GM12891 (cell line): Measurements from ENCODE around the gene MYOCD.

Source experiments
- PAX5 ChIP-seq: IDR thresholded peaks from 2 replicates; pipeline ENCODE4 v1.6.1; 2011; ENCODE audit warnings: low read length, moderate library complexity, mild to moderate bottlenecking; ENCODE audit not compliant: insufficient read depth, severe bottlenecking
- POLR2A ChIP-seq: IDR thresholded peaks from 2 replicates; pipeline ENCODE4 v1.6.1; 2011; ENCODE audit warnings: low read depth, low read length, control low read depth
- POLR2AphosphoS5 ChIP-seq: IDR thresholded peaks from 2 replicates; pipeline ENCODE4 v1.6.1; 2011; ENCODE audit warnings: low read depth, low read length, control low read depth
- POU2F2 ChIP-seq: IDR thresholded peaks from 2 replicates; pipeline ENCODE4 v1.6.1; 2011; ENCODE audit warnings: low read depth, mild to moderate bottlenecking, control low read depth, low read length, moderate library complexity
- SPI1 ChIP-seq: IDR thresholded peaks from 2 replicates; pipeline ENCODE4 v1.6.1; 2011; ENCODE audit warnings: low read depth, low read length, control low read depth
- TAF1 ChIP-seq: IDR thresholded peaks from 2 replicates; pipeline ENCODE4 v1.6.1; 2011; ENCODE audit warnings: low read depth, low read length, control low read depth

DNA sequence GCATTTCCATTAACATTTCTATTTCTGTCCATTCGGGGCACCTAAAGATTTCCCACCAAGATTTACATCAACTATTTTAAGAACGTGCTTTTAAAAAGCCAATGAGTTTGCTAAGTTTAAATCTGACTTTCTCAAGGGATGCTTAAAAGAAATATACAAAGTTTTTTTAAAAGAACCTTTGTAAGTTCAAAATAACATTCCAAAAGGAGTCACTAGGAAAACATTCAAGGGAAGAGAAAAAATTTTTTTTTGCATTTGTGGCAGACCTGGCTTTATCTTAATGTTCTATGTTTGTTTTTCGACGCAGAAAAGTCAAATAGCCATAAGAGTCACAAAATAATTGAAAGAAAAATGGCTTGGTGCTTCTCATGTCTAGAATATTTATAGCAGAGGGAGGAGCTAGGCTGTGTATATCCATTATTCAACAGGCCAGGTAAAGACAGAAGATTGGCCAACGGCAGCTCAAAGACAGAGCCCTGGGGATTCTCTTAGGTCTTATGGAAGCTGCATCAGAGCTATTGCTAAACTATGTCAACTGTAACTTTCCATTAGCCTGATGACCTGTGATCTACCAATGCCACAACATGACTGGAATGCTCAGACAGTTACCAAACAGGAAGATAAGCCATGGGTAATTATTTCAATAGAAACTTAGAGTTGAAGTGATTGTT lies 37.8 kb upstream of the MYOCD start:
- TF ChIP-seq POLR2A (no peak), POLR2AphosphoS5 (no peak), TAF1 (no peak), SPI1 (no peak), POU2F2 (no peak), PAX5 (no peak)
